OCI-M2 (cell line): ENCODE results near the gene SYNE1.
"Not testable (repeated sequence)": the region's sequence is repeated elsewhere in the genome, so short reads cannot be mapped to it uniquely, and the experiment has no call there.

ENCODE experiments used
- DNase-seq: peaks from one replicate; lab custom pipeline; 2025; ENCODE audit not compliant: unreplicated experiment; lab: John Stamatoyannopoulos, UW

Gene SYNE1

GRCh38 chr6:152160346-152160745, 476.8 kb downstream of the SYNE1 start:
- no peak for DNase-seq

DNA sequence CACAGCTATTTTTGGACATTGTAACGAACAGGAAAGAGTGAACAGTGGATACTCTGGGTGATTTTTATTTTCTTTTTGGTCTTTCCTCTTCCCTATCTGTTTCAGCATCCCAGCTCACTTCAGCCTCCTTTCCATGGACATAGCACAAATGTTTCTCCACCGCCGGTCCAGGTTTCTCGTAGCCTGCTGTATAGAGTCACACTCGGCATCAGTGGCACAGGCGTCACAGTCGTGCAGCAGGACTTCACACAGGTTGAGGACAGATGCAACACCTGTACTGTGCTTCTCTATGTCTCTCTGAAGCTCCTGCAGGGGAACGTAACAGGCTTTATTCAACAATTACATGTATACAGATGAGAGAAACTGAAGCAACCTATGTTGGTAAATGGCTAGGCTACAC, 481.4 kb downstream of the SYNE1 start:
- DNase-seq = no peak

DNA sequence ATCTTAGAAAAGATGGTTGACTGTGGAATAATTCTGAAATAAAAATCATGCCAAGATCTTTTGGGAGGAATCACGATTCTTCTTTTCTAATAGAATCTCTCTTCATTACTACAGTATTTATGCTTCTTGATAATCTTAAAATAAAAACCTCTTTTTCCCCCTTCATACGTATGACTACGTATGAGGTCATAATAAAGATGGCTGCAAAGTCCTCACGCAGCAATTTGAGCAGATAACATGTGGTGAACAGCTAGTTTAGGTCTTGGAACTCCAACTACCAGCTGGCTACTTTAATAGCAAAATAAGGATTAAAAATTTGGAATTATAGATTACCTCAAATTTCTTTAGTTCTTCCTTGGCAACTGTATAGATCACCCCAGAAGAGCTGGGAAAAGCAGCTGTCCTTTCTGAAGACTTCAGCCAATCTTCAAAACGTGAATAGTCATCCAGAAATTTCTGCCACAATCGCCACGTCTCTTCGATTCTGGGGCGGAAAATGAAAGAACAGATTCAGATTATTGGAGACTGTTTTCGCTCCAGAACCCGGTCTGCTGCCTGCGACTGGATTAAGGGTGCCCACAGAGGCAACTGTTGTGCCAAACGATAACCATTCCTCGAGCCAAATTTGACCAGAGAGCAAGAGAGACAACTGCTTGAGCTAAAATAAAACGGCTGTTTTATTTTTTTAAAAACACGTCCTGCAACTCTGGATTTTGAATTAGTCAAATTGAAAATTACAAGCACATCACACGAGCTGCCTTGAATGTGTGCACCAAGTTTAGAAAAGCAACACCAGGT, 482.4 kb downstream of the SYNE1 start:
- no peak for DNase-seq

DNA sequence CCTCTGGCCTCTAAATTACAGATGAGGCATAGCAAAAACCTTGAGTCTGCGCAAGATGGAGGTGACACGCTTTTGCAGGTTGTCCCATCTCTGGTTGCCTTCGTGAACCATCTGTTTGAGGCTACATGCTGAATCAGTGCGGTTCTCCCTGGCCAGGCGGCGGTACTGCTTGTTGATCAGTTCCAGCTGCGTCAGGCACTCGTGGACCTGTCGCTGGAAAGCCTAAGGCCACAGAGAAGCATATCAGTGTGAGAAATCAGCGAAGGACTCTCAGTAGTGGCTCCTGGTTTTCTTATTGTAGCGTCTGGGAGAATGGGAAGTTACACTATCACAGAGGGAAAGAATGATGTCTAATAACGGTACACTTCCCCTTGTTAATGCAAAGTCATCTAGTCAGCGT, 485.2 kb downstream of the SYNE1 start:
- DNase-seq = no peak

- no peak for DNase-seq
Observed at GRCh38 chr6:152150196-152150595, 487.0 kb downstream of the SYNE1 start.

DNA sequence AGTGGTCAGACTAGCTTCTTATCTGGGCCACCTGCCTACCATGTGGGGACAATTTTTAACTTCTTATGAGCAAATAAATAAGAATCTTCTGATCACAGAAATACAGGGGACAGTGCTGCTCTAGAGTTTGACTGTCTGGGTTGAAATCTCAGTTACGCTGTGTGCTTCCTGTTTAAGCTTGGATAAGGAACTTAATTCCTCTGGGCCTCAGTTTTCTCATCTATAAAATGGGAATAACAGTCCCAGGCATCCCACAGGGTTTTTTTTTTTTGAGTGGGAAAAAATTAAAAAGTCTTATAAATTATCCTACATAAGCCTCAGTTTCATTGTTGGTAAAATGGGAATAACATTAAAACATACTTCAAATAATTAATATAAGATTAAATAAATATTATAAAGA, 488.8 kb downstream of the SYNE1 start:
- DNase-seq = no peak

- DNase-seq = no peak
Observed at GRCh38 chr6:152147269-152147668, 489.9 kb downstream of the SYNE1 start.

- no peak for DNase-seq
Observed at GRCh38 chr6:152146385-152146784, 490.8 kb downstream of the SYNE1 start.

GRCh38 chr6:152143359-152143758, 493.8 kb downstream of the SYNE1 start:
- no peak for DNase-seq

- DNase-seq = no peak
Observed at GRCh38 chr6:152142105-152142504, 495.1 kb downstream of the SYNE1 start.

DNA sequence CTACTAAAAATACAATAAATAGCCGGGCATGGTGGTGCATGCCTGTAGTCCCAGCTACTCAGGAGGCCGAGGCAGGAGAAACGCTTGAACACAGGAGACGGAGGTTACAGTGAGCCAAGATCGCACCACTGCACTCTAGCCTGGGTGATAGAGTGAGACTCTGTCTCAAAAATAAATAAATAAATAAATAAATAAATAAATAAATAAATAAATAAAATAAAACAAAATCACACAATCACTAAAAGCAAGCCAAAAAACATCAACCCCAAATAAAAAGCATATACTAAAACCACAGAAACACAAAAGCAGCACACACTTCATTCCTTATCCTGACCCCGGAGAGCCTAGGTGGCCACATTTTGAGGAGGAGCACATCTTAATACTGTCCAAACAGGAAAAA, 498.8 kb downstream of the SYNE1 start:
- DNase-seq = not testable (repeated sequence)

GRCh38 chr6:152136449-152136825, 500.7 kb downstream of the SYNE1 start:
- no peak for DNase-seq

DNA sequence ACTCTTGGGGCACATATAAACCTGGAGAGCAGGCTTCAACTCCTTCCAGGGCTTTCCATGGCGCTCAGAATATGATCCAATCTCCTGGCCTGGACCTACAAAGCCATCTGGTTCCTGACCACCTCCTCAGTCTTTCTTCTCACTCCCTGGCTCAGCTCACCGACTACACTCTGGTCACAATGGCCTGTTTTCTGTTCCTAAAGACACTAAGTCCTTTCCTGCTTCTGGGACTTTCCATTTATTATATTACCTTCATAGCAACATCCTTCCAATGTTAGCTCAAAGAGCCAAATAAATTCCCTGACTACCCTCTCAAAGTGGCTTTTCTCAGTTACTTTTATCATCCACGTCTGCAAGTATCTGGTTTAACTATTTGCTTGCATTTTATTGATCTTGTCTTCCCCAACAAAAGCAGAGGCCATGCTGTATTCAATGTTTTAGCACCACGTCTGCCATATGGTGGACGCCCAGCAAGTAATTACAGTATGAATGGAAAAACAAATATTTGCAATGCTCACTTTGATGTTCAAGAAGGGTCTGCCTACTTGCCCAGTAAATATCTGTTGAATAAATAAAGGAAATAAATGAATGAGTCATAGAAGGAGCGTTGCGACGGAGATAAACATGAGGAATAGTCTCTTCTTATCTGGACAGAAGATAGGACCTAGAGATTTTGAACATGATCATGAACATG, 501.3 kb downstream of the SYNE1 start:
- no peak for DNase-seq

DNA sequence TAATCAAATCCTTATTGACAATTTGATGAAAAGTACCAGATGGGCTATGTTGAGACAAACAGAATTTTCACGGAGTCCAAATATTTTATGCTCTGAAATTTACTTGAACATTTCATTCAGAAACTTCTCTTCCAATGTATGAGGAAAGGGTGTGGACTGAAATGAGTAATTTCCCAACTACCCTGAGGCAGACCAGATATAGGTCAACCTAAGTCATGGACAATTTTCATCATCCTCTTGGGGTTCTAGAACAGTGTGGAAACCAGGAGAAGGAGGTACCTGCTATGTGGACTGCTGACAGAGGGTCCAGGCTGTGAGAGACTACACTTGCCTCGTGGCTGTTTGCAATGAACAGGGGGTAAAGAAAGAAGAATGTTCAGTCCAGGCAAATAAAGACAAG, 506.7 kb downstream of the SYNE1 start:
- DNase-seq = no peak

DNA sequence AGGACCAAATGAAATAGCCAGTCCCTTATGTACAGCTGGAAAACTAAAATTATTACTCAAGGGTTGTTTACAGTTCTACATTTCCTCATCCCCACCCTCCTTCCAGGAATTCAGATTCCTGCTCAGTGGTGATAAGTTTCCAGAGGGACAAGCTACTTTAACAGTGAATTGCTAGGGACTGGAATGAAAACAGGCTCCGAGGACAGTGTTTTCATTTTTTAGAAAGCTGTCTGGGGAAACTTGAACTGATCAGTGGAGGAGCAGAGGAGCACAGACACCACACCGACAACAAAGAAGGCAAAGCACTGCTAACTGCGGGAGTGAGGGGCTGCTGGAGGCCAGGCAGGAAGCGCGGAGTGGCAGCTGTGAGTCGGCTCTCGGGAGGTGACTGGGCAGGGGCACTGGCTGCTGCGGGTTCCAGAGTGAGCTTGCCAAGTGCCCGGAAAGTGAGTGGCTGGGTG, 507.4 kb downstream of the SYNE1 start:
- DNase-seq = no peak

GRCh38 chr6:152127432-152128165, 509.6 kb downstream of the SYNE1 start:
- no peak for DNase-seq

- no peak for DNase-seq
Observed at GRCh38 chr6:152124429-152125074, 512.6 kb downstream of the SYNE1 start.

DNA sequence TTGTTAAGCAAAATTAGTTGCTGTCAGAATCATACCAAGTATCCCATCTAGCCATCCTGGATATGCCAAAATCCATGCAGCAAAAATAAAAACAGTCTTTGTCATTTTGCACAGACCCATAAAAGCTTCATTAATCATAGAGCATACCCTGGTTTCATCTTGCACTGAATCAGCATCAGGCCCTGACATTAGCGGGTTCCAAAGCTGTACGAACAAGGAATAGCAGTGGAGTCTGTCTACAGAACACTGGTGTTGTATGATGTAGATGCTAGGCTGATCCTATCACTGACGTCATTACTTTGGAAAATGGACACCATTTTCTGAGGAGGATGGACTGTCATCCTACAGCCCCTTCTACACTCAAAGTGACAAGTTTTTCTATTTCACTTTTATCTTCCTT, 514.1 kb downstream of the SYNE1 start:
- DNase-seq = no peak

DNA sequence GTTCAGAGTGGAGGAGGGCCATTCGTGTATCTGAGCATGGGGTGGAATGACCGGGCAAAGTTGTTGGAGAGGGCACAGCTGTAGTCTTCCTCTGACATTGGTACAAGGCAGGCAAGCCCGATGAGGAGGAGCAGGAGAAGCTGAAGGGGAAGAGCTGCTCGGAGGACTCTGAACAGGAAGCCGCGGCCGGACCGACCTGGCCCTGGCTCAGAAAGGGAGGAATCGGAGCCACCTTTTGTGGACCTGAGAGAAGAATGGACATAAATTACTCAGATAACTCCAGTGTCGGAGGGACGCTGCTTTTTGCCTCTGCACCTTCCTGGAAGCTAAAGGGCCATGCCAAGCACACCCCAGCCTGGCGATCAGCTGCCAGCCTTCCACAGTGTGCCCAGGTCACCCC, 514.7 kb downstream of the SYNE1 start:
- no peak for DNase-seq

- no peak for DNase-seq
Observed at GRCh38 chr6:152121910-152122309, 515.3 kb downstream of the SYNE1 start.

- DNase-seq = no peak
Observed at GRCh38 chr6:152119831-152120230, 517.3 kb downstream of the SYNE1 start.
